Epidermal melanocyte (primary cell): Measurements from ENCODE around the gene NID2.

ENCODE experiments used
- DNase-seq: peaks from one replicate; pipeline ENCODE4 v3.0.0; 2011; ENCODE audit warnings: low spot score; ENCODE audit not compliant: insufficient read length

NID2 gene

DNA sequence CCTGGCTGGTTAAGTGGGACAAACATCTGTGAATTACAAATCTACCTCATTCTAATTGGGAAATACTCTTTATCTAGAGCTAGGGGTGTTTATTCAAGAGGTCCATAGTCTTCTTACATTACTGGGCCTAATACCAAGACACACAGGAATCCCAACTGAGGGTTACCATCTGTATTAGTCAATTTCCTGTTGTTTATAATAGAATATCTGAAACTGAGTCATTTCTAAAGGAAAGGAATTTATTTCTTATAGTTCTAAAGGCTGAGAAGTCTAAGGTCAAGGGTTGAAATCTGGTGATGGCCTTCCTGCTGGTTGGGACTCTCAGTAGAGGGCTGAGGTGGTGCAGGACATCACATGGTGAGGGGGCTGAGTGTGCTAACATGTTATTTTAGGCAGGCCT lies 43.5 kb downstream of the NID2 start:
- no peak for DNase-seq

DNA sequence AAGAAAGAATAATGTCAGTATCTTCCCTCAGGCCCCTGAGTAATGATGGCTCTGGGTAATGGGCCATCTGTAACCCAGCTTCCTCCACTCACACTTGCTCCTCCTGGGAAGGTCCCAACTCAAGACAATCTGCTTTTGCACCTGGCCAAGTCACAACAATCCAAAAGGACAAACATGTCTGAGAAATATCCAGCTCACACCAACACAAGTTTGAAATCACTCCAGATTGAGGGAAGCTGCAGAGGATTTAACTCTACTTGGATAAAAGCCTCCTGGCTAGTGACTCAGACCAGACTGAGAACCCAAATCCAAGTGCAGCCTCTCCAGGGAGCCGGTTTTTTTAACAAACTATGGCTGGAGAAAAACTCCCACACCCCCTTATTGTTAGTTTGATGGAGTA lies 45.3 kb downstream of the NID2 start:
- no peak for DNase-seq

DNA sequence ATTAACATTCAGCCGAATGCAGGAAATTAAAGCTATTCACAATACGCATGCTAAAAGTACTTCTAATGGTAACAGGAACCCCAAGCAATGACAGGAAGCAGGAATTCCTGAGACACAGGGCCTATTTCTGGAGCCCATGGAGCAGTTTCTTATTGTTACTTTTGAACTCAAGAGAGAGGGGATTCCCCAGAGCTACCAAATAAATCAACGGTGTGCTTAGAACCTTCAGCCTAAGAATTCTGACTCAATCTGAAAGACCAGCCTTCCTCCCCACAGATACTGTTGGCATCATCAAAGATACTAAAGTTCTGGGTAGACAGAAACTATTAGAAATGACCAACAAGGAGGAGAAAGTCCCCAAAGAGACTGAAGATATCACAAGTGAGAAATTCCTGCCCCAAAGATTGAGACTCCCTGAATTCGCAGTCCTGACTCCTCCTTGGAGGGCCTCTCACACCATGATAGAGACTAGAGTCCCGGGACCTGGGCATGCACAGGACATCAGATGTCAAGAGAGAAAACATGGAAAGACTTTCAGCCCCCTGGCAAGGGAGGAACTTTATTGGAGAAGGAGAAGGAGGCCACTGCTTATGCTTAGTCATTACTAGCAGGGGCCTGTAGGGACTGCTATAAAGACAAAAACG lies 46.8 kb downstream of the NID2 start:
- no peak for DNase-seq

DNA sequence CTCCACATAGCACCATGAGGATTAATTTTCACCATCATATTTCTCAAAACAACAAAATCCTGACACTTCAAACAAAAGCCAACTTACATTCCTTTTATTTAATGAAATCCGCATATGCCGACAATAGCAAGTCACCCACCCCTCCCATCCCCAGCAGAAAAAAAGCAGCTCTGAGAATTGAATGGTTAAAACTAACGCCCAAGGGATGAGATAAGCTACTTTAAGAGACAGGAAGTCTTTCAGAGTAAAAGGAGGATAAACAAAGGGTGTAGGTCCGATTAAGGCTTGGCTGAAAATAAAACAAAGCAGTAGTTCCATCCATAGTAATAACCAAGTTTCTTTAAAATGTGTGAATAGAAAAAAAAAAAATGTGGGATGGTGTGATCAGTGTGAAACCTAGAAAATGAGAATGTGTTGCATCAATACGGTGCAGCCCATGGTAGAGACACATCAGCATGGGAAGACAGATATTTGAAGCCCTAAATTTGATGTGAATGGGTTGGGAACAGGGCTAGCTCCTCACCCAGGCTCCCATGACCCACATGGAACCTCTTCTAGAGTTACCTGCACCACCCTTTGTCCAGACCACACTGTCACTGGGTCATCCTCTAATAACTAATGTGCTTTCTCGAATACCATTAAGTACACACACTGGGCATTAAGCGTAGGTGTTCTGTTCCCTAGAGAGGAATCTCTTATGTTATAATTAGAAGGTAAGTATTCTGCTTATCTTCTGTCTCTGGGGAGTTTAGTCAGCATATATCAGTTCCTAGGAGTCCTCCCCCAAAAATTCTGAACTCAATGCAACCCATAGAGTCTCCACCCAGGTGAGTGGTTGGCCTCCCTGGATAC lies 47.8 kb downstream of the NID2 start:
- DNase-seq: no peak

DNA sequence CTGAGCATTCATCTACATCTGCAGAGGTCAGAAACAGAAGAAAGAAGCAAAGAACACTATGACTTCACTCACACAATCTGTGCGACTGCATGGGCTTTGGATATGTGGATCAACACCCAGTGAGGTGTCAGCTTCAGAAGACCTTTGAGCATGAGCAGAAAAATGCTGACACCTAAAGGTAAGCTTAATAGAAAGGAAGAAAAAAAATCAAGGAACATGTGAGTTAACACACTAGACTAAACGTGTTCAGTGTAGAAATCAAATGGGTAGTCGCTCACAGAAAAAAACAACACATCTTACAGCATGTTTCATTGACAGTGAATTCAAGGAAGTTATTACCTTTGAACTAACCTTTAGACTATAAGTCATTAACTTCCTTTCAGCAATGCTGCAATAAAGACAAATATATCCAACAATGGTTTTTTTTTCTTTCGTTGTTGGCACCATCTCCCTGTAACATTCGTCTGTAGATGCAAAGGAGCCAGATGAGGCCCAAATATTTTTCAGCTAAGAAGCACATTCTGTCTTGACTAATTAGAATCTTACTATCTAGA lies 48.6 kb downstream of the NID2 start:
- DNase-seq: no peak

DNA sequence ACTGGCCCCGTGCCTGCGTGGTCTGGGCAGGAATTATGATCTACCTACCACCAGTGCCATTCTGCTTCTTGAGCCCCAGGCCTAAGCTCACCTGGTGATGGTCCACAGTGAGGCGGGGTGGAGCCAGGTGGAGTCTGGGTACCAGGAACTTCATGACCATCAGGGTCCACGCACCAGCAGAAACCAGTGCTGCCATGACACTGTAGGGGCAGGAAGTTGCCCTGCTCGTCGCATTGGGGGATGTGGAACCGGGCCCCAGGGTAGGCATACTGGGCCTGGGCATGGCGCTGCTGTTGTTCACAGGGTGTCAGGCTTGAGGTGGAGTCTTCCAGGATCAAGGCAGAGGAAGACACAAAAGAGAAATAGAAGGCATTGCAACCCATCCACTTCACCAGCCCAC lies 49.9 kb downstream of the NID2 start:
- no peak for DNase-seq

DNA sequence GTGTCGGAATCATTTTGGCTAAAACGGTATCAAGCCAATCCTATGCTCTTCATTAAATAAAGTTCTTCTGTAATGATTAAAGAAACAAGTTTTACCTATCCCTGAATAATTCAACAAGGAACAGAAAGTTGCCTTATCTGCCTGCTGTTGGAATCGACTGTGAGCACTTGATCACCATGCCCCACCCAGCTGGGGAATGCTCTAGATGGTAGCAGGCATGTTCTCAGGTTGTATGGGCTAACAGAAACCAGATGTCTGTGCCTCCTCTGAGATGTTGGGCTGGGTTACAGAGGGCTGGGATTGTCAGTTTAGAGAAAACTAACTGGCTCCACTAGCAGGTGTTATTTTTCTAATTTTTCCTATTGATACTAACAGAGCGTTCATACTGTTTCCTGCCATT lies 50.6 kb downstream of the NID2 start:
- no peak for DNase-seq

DNA sequence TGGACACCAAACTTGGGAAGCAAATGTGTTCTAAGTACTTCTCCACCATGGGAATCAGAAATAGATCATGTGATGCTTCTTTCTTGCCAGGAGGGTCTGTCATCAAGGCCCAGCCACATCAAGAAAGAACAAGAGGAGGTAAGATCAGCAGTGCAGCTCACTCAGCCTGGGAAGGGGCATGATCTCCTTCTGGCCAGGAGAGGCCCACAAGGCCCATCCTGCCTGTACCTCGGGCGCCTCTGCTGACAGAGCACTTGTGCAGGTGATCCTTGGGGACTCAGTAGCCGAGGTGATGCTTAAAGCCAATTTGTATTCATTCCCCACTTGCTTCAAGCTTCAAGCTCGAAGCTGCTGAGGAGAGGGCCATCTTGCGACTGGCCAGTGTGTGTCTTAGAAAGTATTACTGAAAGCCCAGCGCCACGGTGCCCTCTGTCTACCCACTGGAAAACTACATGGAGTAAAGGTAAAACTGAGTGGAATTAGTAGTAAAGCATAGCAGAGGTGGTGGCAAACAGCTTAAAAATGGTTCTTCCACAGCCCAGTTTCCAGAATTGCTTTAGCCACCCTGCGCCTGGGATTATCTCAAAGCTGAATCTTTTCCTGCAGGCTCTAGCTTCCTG lies 53.3 kb downstream of the NID2 start:
- no peak for DNase-seq

DNA sequence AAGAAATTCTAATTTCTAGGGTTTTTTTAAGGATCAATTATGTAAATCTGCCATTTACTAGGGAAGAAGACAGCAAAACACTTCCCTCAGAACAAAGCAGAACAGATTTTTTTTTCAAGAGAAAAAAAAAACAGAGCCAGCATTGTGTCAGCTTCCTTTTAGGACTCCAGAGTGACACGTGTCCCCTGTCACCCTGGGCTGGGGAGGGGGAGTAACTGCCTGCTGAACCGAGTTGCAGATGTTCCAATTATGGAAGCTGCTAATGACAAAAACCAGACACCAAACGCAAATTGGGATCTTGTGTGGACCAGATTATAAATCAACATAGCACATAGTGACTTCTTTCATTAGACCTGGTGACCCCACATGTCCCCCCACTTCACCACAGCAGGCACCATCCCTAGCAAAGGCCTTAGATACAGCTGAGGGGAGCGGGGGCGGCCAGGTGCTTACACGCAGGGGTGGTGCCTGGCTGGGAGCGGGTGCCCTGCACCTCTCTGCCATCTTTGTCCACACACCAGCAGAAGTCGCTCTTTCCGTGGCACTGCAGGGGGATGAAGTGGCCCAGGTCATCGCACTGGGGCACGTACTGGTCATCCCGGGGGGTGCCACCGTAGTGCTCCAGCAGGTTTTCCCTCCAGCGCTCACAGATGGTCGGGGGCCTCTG lies 54.1 kb downstream of the NID2 start:
- no peak for DNase-seq

DNA sequence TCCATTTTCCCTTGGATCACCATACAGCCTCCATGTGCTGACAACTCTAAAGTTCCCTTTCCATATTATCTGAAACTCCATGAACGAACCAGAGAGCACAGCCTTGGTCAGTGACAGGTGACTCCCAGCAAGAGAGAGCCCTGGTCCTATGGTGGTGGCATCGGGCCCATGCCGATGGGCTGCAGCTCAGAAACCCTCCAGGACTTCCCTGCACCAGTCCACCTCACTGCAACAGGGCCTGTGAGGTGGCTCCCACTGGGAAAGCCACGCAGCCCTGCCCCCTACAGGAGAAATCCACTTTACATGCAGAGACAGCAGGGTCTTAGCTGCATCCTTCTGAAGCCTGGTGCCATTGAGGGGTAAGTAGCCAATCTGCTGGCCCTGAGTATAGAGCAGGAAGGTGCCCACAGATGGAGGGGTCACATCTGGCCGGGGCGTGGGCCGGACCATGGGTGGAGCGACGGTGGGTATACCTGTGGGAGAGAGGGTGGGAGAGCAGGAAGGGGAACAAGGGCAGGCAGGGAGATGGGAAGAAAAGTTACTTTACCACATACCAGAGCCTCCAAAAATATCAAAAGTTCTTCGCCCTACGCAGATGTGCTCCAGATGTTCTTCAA lies 54.8 kb downstream of the NID2 start:
- DNase-seq: no peak

DNA sequence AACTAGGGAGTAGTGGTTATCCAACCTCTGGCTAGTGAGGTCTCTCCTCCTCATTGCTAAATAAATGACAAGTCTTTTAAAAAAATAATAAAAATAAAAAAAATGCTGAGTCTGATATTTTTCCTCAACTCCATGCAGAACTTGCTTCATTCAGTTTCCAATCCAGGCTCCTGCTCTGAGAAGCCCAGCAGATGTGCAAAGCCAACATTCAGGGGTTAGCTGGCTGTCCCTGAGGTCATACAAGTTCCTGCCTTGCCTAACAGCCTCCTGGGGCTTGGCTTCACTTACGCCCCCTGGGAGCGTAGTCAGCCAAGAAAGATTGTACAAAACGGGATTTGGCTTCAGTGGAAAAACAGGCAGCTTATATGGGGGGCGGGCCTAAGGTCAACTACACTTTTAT lies 56.2 kb downstream of the NID2 start:
- DNase-seq: no peak

DNA sequence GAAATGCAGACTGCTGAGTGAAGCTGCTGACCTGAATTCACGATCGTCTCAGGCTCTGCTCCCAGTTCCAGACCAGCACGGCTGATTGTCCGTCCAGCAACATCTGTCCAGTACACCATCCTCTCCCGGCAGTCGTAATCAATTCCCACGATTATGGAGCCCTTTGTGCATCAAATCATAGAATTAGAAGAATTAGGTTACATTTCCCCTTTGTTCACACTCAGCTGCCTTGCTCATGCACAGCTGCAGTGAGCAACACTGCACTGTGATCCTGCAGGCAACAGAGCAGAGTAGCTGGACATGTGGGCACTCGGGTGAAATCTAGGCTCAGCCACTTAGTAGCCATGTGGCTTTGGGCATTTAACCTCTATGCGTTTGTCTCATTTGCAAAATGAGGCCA lies 57.3 kb downstream of the NID2 start:
- DNase-seq: no peak

DNA sequence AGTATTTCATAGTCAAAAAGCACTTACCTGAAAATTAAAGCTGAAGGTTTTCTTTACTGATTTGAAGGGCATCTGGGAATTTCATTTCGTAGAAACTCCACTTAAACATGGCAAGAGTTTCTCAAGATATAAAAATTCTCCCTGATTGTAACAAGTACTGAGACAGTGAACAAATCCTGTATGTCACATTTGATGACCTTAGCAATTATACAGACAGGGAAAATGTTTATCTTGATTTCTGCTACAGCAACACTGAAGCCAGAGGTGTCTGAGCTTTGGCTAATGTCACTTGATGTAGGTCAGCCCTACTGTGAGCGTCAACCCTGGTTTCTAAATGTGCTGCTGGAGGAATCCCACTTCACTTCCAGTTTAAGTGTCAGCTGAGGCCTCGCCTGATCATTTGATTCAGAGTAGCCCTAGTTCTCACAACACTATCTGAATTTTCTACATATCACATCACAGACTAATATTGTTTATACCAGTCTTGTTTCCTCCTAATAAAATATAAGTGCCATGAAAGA lies 58.6 kb downstream of the NID2 start:
- no peak for DNase-seq

DNA sequence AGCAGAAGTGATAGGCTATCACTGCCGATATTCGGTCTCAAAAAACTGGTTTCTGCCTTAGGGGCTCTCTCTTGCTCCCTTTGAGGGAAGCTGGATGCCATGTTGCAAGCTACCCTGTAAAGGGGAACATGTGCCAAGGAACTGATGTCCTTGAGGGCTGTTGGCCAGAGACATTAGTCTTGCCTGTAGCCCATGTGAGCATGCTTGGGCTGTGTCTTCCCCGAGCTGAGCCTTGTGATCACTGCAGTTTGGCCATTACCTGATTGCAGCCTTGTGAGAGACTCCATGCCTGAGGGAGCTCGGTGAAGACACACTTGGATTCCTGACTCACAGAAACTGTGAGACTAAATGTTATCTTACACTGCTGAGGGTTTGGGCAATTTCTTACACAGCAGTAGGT lies 60.7 kb downstream of the NID2 start:
- DNase-seq: no peak

DNA sequence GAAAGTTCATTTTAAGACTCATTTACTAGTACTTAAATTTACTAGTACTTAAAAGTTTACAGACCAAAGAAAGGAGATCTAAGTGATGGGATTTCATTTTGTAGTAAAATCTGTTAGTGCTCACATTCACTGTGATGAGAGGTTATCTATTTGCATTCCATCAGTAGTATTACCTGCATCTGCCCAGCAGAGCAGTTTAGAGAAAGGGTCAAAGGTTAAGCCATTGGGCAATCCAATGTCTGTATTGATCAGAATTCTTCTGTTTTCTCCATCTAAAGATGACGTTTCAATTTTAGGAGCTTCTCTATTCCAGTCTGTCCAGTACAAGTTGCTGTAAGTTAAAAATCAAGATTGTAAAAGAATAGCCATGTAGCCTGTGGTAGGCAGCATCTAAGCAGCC lies 61.2 kb downstream of the NID2 start:
- no peak for DNase-seq

DNA sequence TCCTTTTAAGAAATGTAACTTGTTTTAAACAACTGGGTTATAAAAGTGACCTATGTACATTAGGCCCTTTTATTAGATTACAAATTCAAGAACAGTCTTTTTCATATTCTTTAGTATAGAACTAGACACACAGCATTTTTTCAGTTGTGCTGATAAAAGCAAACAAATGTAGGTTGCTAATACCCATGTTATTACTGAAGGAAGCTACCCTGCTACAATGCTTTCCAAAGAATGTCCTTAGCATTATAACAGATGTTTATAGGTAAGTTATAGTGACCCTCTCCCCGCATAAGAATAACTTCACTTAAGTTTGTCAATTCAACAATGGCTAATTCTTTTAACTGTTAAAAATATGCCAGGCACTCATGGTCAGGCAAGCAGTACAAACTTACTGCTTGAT lies 61.6 kb downstream of the NID2 start:
- DNase-seq: no peak

DNA sequence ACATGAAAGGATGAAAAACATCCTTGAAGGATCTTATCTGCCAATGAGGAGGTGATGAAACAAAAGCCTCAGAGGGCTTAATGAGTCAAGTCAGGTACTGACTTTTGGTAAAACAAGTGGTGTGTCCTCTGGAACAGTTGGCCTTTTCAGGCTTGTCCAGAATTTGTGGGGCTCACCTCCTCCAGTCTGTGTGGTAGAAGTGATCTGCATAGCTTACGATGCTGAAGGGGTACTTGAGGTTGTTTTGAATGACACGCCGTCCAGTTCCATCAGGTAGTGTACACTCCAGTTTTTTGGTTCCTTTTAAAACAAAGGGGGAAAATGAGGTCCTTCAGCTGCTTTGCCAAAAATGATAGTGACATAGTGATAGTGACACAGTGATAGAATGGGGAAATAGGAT lies 62.5 kb downstream of the NID2 start:
- no peak for DNase-seq

DNA sequence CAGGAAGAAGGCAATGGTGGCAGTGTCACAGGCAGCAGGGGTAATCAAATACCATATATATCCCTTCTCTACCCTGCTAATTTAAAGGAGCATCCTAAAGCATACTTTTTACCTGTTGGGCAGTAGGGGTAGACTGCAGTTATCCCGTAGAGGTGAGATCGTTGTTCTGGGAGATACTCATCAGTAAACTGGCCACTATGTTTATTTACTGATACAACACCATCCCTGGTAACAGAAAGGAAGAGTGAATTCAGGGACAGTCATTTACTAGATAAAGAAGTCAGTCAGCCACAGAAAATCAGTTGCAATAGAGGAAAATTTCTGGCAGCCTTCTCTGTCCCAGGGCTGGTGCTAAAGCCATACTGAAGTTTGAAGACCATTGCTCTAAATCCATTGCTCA lies 63.2 kb downstream of the NID2 start:
- no peak for DNase-seq

DNA sequence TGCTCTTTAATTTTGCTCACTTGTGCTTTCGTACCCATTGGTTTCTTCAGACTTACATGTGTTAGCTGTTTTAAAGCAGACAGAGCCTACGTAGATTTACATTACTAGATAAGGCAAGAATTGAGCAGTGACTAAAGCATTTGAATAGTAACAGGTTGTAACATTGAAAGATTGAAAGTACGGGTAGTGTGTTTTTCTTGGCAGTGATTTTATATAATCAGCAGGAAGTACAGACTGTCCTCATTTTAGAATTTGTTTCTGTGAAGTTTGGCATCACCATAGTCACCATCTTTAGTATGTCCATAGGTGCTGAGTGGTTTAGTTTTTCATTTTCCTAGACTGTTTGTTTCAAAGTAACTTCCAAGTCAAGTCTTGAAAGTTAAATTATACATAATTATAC lies 65.5 kb downstream of the NID2 start:
- no peak for DNase-seq

DNA sequence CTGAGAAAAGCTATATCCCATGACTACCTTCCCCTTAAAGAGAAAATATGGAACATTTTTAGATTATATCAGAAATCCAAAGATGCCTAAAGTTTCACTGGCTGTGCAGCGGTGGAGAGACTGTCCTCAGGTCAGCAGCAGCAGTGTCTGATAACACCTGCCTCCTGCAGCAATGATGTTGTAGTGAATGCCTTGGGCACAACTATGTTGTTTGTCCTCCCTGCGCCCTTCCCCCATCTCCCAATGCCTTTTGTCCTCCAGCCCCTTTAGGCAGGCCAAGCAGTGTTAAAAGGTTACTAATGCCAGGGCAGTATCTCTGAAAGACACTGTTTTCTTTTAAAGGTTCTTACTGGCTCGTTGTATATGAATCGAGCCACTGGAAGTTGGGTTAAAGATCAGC lies 66.3 kb downstream of the NID2 start:
- DNase-seq: no peak

DNA sequence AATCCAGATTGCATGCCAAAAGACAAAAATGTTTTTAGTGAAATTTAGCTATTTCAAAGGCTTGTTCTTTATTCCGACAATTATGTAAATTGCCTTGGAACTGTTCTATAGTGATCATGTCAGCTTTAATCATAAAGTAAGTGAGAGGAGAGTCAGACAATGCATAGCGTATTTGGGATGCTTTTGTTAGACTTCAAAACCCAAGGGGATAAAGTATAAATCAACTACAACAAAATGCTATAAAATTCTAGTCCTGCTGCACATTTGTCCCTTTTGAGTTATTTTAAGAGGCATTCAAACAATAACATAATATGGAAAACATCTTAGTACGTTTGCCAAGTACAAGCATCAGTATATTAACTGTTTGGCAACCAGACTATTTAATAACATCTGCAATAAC lies 68.2 kb downstream of the NID2 start:
- DNase-seq: no peak
